HEK293T (cell line): ENCODE measurements around the gene MBOAT1.

Source experiments
- ARNT ChIP-seq: fragments of 450-650 bp; IDR thresholded peaks from 2 replicates; pipeline ENCODE4 v1.6.1; 2017; ENCODE audit warnings: mild to moderate bottlenecking
- BHLHE40 ChIP-seq: fragments of 450-650 bp; IDR thresholded peaks from 2 replicates; pipeline ENCODE4 v1.6.1; 2016; ENCODE audit warnings: mild to moderate bottlenecking, moderate library complexity, borderline replicate concordance
- FOXK2 ChIP-seq: fragments of 450-650 bp; IDR thresholded peaks from 2 replicates; pipeline ENCODE4 v1.6.1; 2016; ENCODE audit warnings: mild to moderate bottlenecking
- FOXM1 ChIP-seq: fragments of 450-650 bp; IDR thresholded peaks from 2 replicates; pipeline ENCODE4 v1.6.1; 2017; ENCODE audit warnings: mild to moderate bottlenecking, borderline replicate concordance
- NFRKB ChIP-seq: fragments of 450-650 bp; IDR thresholded peaks from 2 replicates; pipeline ENCODE4 v1.6.1; 2016; ENCODE audit warnings: mild to moderate bottlenecking, moderate library complexity
- SP1 ChIP-seq: fragments of 450-650 bp; IDR thresholded peaks from 2 replicates; pipeline ENCODE4 v1.6.1; 2017
- SUZ12 ChIP-seq: fragments of 450-650 bp; IDR thresholded peaks from 2 replicates; pipeline ENCODE4 v1.6.1; 2016; ENCODE audit warnings: mild to moderate bottlenecking
- TARDBP ChIP-seq: fragments of 450-650 bp; IDR thresholded peaks from 2 replicates; pipeline ENCODE4 v1.6.1; 2016

DNA sequence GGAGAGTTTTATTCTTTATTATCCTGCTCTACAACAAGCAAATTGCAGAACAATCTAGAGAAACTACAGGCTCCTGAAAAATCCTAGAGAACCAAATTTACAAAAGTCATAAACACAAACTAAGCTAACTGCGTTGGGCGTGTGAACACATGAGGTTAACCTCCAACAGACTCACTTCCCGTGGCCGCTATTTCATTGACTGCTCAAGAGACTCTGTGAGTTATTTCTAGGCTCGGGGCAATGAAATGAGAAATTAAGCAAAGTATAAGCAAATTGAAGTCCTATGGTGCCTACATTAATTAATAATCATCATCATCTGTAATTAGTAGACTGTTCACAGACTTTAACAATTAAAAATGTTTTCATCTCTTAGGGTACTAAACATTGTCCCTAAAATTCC lies 100.0 kb downstream of the MBOAT1 start:
- TF ChIP-seq SP1 (no peak), TARDBP (no peak), BHLHE40 (no peak), FOXK2 (no peak), NFRKB (no peak), FOXM1 (no peak), SUZ12 (no peak), ARNT (no peak)
